ENCODE results near the gene PIH1D1. TPM values are rescaled to one million over a fixed set of nuclear protein-coding genes. Genes with fewer than 3 reads are reported as not detected.

PIH1D1 gene
- total RNA-seq: 10 to 100 TPM; 15.7 to 42.1 (median 25.7) TPM
- polyA plus RNA-seq: 10 to 100 TPM; 32.5 to 60.0 TPM
- long read RNA-seq, donor 1, transcript PIH1D1-201 (9 exons, 1,192 nt): major isoform, 20 of 26 reads
- long read RNA-seq, donor 1, partial matches to known transcripts: 0 of 26 reads
- long read RNA-seq, donor 1, other reads (novel, unspliced or antisense): 6 of 26 reads
- long read RNA-seq, donor 2, transcript PIH1D1-201 (9 exons, 1,192 nt): major isoform, 17 of 22 reads
- long read RNA-seq, donor 2, partial matches to known transcripts: 1 of 22 reads
- long read RNA-seq, donor 2, other reads (novel, unspliced or antisense): 2 of 22 reads
- long read RNA-seq, donor 3, transcript PIH1D1-201 (9 exons, 1,192 nt): major isoform, 12 of 19 reads
- long read RNA-seq, donor 3, partial matches to known transcripts: 3 of 19 reads
- long read RNA-seq, donor 3, other reads (novel, unspliced or antisense): 4 of 19 reads

GRCh38 chr19:49451430-49452181 lies at the start of gene PIH1D1:
TSS of gene PIH1D1 (minus strand) at chr19:49451814. CDS start at chr19:49451574, 240 bp downstream.
- TF ChIP-seq, protein P1, sequence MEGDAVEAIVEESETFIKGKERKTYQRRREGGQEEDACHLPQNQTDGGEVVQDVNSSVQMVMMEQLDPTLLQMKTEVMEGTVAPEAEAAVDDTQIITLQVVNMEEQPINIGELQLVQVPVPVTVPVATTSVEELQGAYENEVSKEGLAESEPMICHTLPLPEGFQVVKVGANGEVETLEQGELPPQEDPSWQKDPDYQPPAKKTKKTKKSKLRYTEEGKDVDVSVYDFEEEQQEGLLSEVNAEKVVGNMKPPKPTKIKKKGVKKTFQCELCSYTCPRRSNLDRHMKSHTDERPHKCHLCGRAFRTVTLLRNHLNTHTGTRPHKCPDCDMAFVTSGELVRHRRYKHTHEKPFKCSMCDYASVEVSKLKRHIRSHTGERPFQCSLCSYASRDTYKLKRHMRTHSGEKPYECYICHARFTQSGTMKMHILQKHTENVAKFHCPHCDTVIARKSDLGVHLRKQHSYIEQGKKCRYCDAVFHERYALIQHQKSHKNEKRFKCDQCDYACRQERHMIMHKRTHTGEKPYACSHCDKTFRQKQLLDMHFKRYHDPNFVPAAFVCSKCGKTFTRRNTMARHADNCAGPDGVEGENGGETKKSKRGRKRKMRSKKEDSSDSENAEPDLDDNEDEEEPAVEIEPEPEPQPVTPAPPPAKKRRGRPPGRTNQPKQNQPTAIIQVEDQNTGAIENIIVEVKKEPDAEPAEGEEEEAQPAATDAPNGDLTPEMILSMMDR (IDR thresholded peaks at IDR 0.05): peak in 3 of 9 donors; percentile 10 to 33 (median 10)
- ATAC-seq: peak; percentile 55 to 86 (median 84)
- intact Hi-C loops (cut with DNase I): loop anchor here in 1 of 10 donors (5.0 kb wide), 1 partner anchor 226 kb away; the partner anchor contains the start of gene PRMT1
- WGBS, 2 donors: 1 to 5% methylated on average over 42 of the region's 42 CpGs
- Histone ChIP-seq H3K36me3 (peaks cover 0 to 36% (median 0%) of the 10 kb centered on the region in 9 donors), H3K4me1 (peaks cover 0 to 53% (median 21%) of the 10 kb centered on the region in 9 donors), H3K4me3 (peak within 1 kb of the TSS; percentile 40 to 91 (median 64)), H3K9me3 (no peaks in the 10 kb centered on the region), H3K27ac (peak within 1 kb of the TSS; percentile 85 to 96 (median 92)), H3K27me3 (no peaks in the 10 kb centered on the region)
- peak; percentile 91 to 99 for DNase-seq

GRCh38 chr19:49499030-49499670 lies 47.5 kb upstream of the PIH1D1 start:
- DNase-seq (no peak), ATAC-seq (no peak)
- Histone ChIP-seq H3K27ac (peak overlapping the region in 7 of 10 donors; percentile 82 to 99 (median 88)), H3K9me3 (no peaks in the 10 kb centered on the region), H3K27me3 (no peaks in the 10 kb centered on the region), H3K4me1 (peaks cover 14 to 67% (median 56%) of the 10 kb centered on the region in 9 donors), H3K36me3 (peaks cover 0 to 32% (median 29%) of the 10 kb centered on the region in 9 donors), H3K4me3 (peak overlapping the region in 7 of 10 donors; percentile 2 to 97 (median 50))
- TF ChIP-seq, protein P1 (IDR thresholded peaks at IDR 0.05): no peak
- 65 to 70% methylated on average over 19 of the region's 19 CpGs for WGBS, 2 donors
- intact Hi-C loops (cut with DNase I): loop anchor here in 3 of 10 donors (5.0 kb wide), 3 partner anchors 73 to 378 kb away; partner anchors contain the start of genes AKT1S1 (in 1 of the 3), PRMT1 (in 1 of the 3) and TBC1D17 (in 1 of the 3)

DNA sequence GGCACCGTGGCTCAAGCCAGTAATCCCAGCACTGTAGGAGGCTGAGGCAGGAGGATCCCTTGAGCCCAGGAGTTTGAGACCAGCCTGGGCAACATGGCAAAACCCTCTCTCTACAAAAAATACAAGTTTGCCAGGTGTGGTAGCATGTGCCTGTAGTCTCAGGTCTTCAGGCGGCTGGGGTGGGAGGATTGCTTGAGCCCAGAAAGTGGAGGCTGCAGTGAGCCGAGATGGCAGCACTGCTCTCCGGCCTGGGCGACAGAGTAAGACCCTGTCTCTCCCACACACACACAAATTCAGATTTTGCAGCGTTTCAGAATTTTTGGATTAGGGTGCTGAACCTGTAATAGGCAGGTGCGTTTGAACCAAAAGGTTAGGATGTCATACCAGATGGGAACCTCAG lies 46.9 kb upstream of the PIH1D1 start:
- H3K4me3 ChIP-seq: peak overlapping the region in 2 of 10 donors; percentile 3 to 97
- peak overlapping the region in 3 of 10 donors; percentile 21 to 99 (median 88) for H3K27ac ChIP-seq
- no peaks in the 10 kb centered on the region for H3K9me3 ChIP-seq
- ATAC-seq (no peak), DNase-seq (no peak)
- H3K36me3 ChIP-seq: peaks cover 0 to 32% (median 29%) of the 10 kb centered on the region in 9 donors
- 81 to 90% methylated on average over 7 of the region's 7 CpGs for WGBS, 2 donors
- TF ChIP-seq, protein P1 (IDR thresholded peaks at IDR 0.05): no peak
- H3K27me3 ChIP-seq: no peaks in the 10 kb centered on the region
- intact Hi-C loops (cut with DNase I): loop anchor here in 3 of 10 donors (5.0 kb wide), 3 partner anchors 74 to 379 kb away; partner anchors contain the start of genes AKT1S1 (in 1 of the 3), PRMT1 (in 1 of the 3) and TBC1D17 (in 1 of the 3)
- H3K4me1 ChIP-seq: peaks cover 14 to 65% (median 54%) of the 10 kb centered on the region in 9 donors

All from heart right ventricle (tissue), 16 donors.